ENCODE results near the gene INHBB. TPM values are rescaled to one million over a fixed set of nuclear protein-coding genes. Genes with fewer than 3 reads are reported as not detected.

Gene INHBB
- total RNA-seq, 1 donor from 2014 or later: 1.0 TPM

- Histone ChIP-seq H3K4me3 (ENCODE audit: low read length in 3 of 3) (no peak overlapping the region), H3K9ac (ENCODE audit: low read depth in 1 of 3, low read length in 3 of 3) (no peak overlapping the region), H3K27me3 (ENCODE audit: control insufficient read depth in 3 of 3, insufficient read depth in 3 of 3, low read length in 3 of 3) (peaks cover 0 to 24% (median 16%) of the 10 kb centered on the region in 3 donors), H3K9me3 (ENCODE audit: control insufficient read depth in 3 of 3, low read length in 3 of 3) (peaks cover 0 to 2% (median 0%) of the 10 kb centered on the region in 3 donors), H3K36me3 (ENCODE audit: control insufficient read depth in 3 of 3, insufficient read depth in 3 of 3, low read length in 3 of 3) (no peaks in the 10 kb centered on the region), H3K27ac (ENCODE audit: low read depth, low read length) (no peak overlapping the region), H3K4me1 (ENCODE audit: control insufficient read depth in 3 of 3, insufficient read depth in 3 of 3, low read length in 3 of 3) (no peaks in the 10 kb centered on the region)
Measured at GRCh38 chr2:120374821-120375220, 28.9 kb downstream of the INHBB start.

GRCh38 chr2:120375251-120376020 lies 29.5 kb downstream of the INHBB start:
- H3K27me3 ChIP-seq (ENCODE audit: control insufficient read depth in 3 of 3, insufficient read depth in 3 of 3, low read length in 3 of 3): peaks cover 0 to 24% (median 20%) of the 10 kb centered on the region in 3 donors

GRCh38 chr2:120376101-120376500 lies 30.2 kb downstream of the INHBB start:
- H3K36me3 ChIP-seq (ENCODE audit: control insufficient read depth in 3 of 3, insufficient read depth in 3 of 3, low read length in 3 of 3): no peaks in the 10 kb centered on the region
- peaks cover 0 to 24% (median 20%) of the 10 kb centered on the region in 3 donors for H3K27me3 ChIP-seq (ENCODE audit: control insufficient read depth in 3 of 3, insufficient read depth in 3 of 3, low read length in 3 of 3)
- no peak overlapping the region for H3K4me3 ChIP-seq (ENCODE audit: low read length in 3 of 3)
- H3K9me3 ChIP-seq (ENCODE audit: control insufficient read depth in 3 of 3, low read length in 3 of 3): no peaks in the 10 kb centered on the region
- peaks cover 0 to 4% (median 0%) of the 10 kb centered on the region in 3 donors for H3K4me1 ChIP-seq (ENCODE audit: control insufficient read depth in 3 of 3, insufficient read depth in 3 of 3, low read length in 3 of 3)
- H3K27ac ChIP-seq (ENCODE audit: low read depth, low read length): no peak overlapping the region
- H3K9ac ChIP-seq (ENCODE audit: low read depth in 1 of 3, low read length in 3 of 3): no peak overlapping the region

More at GRCh38 chr2:120375251-120376020, 29.5 kb downstream of the INHBB start:
- H3K36me3 ChIP-seq (ENCODE audit: control insufficient read depth in 3 of 3, insufficient read depth in 3 of 3, low read length in 3 of 3): no peaks in the 10 kb centered on the region
- H3K4me1 ChIP-seq (ENCODE audit: control insufficient read depth in 3 of 3, insufficient read depth in 3 of 3, low read length in 3 of 3): peaks cover 0 to under 1% (median 0%) of the 10 kb centered on the region in 3 donors
- no peak overlapping the region for H3K4me3 ChIP-seq (ENCODE audit: low read length in 3 of 3)
- no peak overlapping the region for H3K9ac ChIP-seq (ENCODE audit: low read depth in 1 of 3, low read length in 3 of 3)
- no peak overlapping the region for H3K27ac ChIP-seq (ENCODE audit: low read depth, low read length)
- no peaks in the 10 kb centered on the region for H3K9me3 ChIP-seq (ENCODE audit: control insufficient read depth in 3 of 3, low read length in 3 of 3)

DNA sequence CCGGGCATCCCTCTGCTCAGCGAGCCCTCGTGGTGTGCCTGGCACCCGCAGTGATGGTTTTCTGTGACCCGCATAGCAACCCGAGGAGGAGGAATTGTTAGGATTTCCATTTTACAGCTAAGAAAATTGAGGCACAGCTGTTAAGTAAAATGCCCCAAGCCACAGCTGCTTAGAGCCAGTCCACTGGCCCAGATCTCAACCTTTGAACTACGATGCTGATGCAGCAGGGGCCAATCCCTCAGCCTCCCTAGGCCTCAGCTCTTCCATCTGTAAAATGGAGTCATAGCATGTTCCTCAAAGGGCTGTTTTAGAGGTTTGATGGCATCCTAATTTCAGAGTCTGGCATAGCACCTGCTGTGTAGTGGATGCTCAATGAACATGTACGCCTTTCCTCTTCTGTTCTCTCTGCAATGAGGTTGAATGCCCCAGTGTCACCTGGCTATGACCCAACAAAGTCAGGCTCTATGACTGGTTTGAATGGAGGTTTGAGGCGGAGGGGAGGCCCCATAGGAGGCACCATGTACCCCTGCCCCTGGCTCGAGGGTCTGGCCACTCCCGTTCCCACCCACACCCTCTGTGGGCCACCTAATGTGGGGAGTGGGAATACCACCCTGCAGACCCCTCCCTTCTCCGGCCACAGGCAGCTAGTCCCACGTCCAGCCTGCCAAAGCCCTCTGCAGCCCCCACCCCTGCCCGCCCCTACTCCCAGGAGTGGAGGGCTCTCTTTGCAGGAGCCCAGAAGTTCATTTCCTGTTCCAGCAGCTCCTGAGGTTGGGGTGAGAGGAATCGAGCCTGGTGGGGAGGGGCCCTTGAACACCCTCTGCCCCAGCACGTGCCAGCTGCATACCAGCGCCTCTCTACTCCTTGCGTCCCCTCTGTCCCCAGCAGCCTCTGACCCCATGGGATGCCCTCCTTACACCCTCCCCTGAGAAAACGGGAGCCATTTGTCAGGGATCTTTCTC lies 31.0 kb downstream of the INHBB start:
- Histone ChIP-seq H3K27me3 (ENCODE audit: control insufficient read depth in 3 of 3, insufficient read depth in 3 of 3, low read length in 3 of 3) (peaks cover 0 to 24% (median 20%) of the 10 kb centered on the region in 3 donors), H3K9ac (ENCODE audit: low read depth in 1 of 3, low read length in 3 of 3) (no peak overlapping the region), H3K36me3 (ENCODE audit: control insufficient read depth in 3 of 3, insufficient read depth in 3 of 3, low read length in 3 of 3) (no peaks in the 10 kb centered on the region), H3K4me1 (ENCODE audit: control insufficient read depth in 3 of 3, insufficient read depth in 3 of 3, low read length in 3 of 3) (peaks cover 0 to 4% (median 0%) of the 10 kb centered on the region in 3 donors), H3K9me3 (ENCODE audit: control insufficient read depth in 3 of 3, low read length in 3 of 3) (no peaks in the 10 kb centered on the region), H3K4me3 (ENCODE audit: low read length in 3 of 3) (no peak overlapping the region), H3K27ac (ENCODE audit: low read depth, low read length) (no peak overlapping the region)

GRCh38 chr2:120378605-120379004 lies 32.7 kb downstream of the INHBB start:
- H3K4me1 ChIP-seq (ENCODE audit: control insufficient read depth in 3 of 3, insufficient read depth in 3 of 3, low read length in 3 of 3): peaks cover 0 to 4% (median 0%) of the 10 kb centered on the region in 3 donors
- H3K27me3 ChIP-seq (ENCODE audit: control insufficient read depth in 3 of 3, insufficient read depth in 3 of 3, low read length in 3 of 3): peaks cover 0 to 22% (median 21%) of the 10 kb centered on the region in 3 donors
- H3K27ac ChIP-seq (ENCODE audit: low read depth, low read length): no peak overlapping the region

DNA sequence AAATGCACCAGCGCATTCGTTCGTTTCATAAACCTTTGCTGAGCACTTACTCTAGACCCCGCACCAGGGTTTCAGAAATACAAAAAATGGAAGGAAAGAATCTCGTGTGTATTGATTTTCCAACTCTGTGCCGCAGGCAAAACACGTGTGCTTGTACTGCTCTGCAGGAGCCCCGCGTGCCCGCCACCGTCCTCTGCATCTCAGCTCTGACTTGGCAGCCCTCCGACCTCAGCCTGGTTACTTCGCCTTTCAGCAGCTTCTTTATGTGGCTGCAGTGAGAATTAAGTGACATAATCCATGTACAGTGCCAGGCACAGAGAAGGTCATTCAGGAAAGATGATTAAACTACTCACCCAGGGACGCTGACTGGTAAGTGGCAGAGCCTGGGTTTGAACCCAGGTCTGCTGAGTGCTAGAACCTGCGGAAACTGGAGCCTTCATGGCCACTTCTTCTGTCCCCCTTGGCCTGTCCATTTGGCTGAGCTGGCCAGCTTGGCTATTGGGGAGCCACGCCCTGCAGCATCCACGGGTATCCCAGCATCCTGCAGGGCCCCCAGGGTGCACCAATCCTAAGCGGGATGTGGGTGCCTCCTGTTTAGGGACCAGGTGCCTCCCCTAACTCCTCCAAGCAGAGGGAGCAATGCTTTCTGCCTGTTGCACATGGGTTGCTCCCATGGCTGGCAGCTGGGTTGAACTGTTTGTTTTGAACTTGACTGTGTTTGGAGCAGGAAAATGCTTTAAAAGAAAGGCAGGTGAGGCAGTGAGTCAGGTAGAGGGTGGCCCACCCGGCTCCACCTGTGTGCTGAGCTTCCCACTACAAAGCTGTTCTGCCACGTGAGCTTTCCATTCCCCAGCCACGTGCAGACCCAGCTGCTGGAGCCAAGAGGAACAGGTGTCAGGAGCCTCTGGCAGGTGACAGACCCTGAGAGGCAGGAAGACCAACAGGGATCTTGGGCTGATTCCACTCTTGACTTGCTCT lies 34.3 kb downstream of the INHBB start:
- Histone ChIP-seq H3K9me3 (ENCODE audit: control insufficient read depth in 3 of 3, low read length in 3 of 3) (no peaks in the 10 kb centered on the region), H3K4me3 (ENCODE audit: low read length in 3 of 3) (no peak overlapping the region), H3K27ac (ENCODE audit: low read depth, low read length) (no peak overlapping the region), H3K27me3 (ENCODE audit: control insufficient read depth in 3 of 3, insufficient read depth in 3 of 3, low read length in 3 of 3) (peaks cover 0 to 24% (median 21%) of the 10 kb centered on the region in 3 donors), H3K9ac (ENCODE audit: low read depth in 1 of 3, low read length in 3 of 3) (no peak overlapping the region), H3K36me3 (ENCODE audit: control insufficient read depth in 3 of 3, insufficient read depth in 3 of 3, low read length in 3 of 3) (no peaks in the 10 kb centered on the region), H3K4me1 (ENCODE audit: control insufficient read depth in 3 of 3, insufficient read depth in 3 of 3, low read length in 3 of 3) (peaks cover 0 to 4% (median 0%) of the 10 kb centered on the region in 3 donors)

More at GRCh38 chr2:120378605-120379004, 32.7 kb downstream of the INHBB start:
- Histone ChIP-seq H3K9me3 (ENCODE audit: control insufficient read depth in 3 of 3, low read length in 3 of 3) (no peaks in the 10 kb centered on the region), H3K36me3 (ENCODE audit: control insufficient read depth in 3 of 3, insufficient read depth in 3 of 3, low read length in 3 of 3) (no peaks in the 10 kb centered on the region), H3K9ac (ENCODE audit: low read depth in 1 of 3, low read length in 3 of 3) (no peak overlapping the region), H3K4me3 (ENCODE audit: low read length in 3 of 3) (no peak overlapping the region)

DNA sequence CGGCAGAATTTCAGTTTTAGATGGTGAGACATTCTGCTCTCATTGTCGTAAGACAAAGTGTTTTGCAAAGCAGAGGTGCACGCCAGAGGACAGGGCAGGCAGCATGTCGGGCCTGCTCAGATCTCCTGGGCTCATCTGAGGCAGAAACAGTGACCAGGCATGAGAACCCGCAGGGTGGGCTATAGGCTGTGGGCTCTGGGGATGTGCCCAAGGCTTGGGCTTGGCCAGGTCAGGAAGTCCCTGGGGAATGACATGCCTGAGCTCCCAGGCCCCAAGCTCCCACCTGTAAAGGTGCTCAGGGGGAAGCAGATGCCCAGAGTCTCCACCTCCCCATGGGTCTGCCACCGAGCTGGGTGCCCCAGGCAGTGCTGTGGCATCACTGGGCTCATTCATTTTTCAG lies 35.3 kb downstream of the INHBB start:
- H3K9ac ChIP-seq (ENCODE audit: low read depth in 1 of 3, low read length in 3 of 3): no peak overlapping the region
- no peak overlapping the region for H3K4me3 ChIP-seq (ENCODE audit: low read length in 3 of 3)
- peaks cover 0 to 4% (median 0%) of the 10 kb centered on the region in 3 donors for H3K4me1 ChIP-seq (ENCODE audit: control insufficient read depth in 3 of 3, insufficient read depth in 3 of 3, low read length in 3 of 3)
- H3K36me3 ChIP-seq (ENCODE audit: control insufficient read depth in 3 of 3, insufficient read depth in 3 of 3, low read length in 3 of 3): no peaks in the 10 kb centered on the region
- peaks cover 0 to 27% (median 21%) of the 10 kb centered on the region in 3 donors for H3K27me3 ChIP-seq (ENCODE audit: control insufficient read depth in 3 of 3, insufficient read depth in 3 of 3, low read length in 3 of 3)
- no peak overlapping the region for H3K27ac ChIP-seq (ENCODE audit: low read depth, low read length)
- H3K9me3 ChIP-seq (ENCODE audit: control insufficient read depth in 3 of 3, low read length in 3 of 3): no peaks in the 10 kb centered on the region

- Histone ChIP-seq H3K27ac (ENCODE audit: low read depth, low read length) (no peak overlapping the region), H3K9me3 (ENCODE audit: control insufficient read depth in 3 of 3, low read length in 3 of 3) (no peaks in the 10 kb centered on the region), H3K36me3 (ENCODE audit: control insufficient read depth in 3 of 3, insufficient read depth in 3 of 3, low read length in 3 of 3) (no peaks in the 10 kb centered on the region), H3K4me3 (ENCODE audit: low read length in 3 of 3) (no peak overlapping the region), H3K9ac (ENCODE audit: low read depth in 1 of 3, low read length in 3 of 3) (no peak overlapping the region), H3K27me3 (ENCODE audit: control insufficient read depth in 3 of 3, insufficient read depth in 3 of 3, low read length in 3 of 3) (peaks cover 0 to 27% (median 18%) of the 10 kb centered on the region in 3 donors), H3K4me1 (ENCODE audit: control insufficient read depth in 3 of 3, insufficient read depth in 3 of 3, low read length in 3 of 3) (peaks cover 0 to 4% (median 0%) of the 10 kb centered on the region in 3 donors)
Measured at GRCh38 chr2:120381661-120382060, 35.7 kb downstream of the INHBB start.

GRCh38 chr2:120382541-120383144 lies 36.7 kb downstream of the INHBB start:
- Histone ChIP-seq H3K27ac (ENCODE audit: low read depth, low read length) (no peak overlapping the region), H3K9me3 (ENCODE audit: control insufficient read depth in 3 of 3, low read length in 3 of 3) (no peaks in the 10 kb centered on the region), H3K27me3 (ENCODE audit: control insufficient read depth in 3 of 3, insufficient read depth in 3 of 3, low read length in 3 of 3) (peaks cover 0 to 21% (median 10%) of the 10 kb centered on the region in 3 donors), H3K36me3 (ENCODE audit: control insufficient read depth in 3 of 3, insufficient read depth in 3 of 3, low read length in 3 of 3) (no peaks in the 10 kb centered on the region), H3K4me3 (ENCODE audit: low read length in 3 of 3) (no peak overlapping the region), H3K9ac (ENCODE audit: low read depth in 1 of 3, low read length in 3 of 3) (no peak overlapping the region), H3K4me1 (ENCODE audit: control insufficient read depth in 3 of 3, insufficient read depth in 3 of 3, low read length in 3 of 3) (peaks cover 0 to 4% (median 0%) of the 10 kb centered on the region in 3 donors)

Data from skeletal muscle tissue (tissue), 4 donors.